ENCODE results near the gene TCEA3.

DNA sequence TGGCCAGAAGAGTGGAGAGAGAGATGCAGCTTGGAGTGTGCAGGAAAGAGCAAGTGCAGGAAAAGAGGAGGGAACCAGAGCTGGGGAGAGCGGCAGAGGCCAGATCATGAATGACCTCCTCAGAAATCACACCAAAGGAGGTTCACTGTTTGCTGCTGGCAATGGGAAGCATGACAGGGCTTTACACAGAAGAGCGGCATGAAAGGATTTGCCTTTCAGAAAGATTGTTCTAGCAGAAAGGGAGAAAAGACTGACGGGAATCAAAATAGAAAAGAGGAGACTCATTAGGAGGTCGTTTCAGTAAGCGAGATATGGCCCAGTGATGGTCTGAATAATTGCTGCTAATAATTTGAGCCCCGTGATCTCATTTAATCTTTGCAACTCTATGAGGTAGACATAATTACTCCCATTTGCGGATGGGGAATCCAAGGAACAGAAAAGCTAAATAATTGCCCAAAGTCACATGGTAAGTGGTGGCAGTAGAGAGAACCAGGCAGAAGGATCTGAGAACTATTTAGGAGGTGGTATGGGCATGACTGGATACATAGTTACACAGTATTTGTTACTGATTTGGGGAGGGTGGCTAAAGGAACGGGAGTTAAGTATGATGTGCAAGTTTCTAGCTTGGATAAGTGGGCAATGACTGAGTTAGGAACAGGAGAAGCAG lies 67.9 kb downstream of the TCEA3 start:
- TF ChIP-seq POLR2AphosphoS5 (IDR thresholded peaks at IDR 0.05; ENCODE audit: low read depth, low read length): no peak
- TF ChIP-seq SIN3A (IDR thresholded peaks at IDR 0.05; ENCODE audit: borderline replicate concordance, insufficient read depth, low read length): no peak
- TF ChIP-seq, protein P1, sequence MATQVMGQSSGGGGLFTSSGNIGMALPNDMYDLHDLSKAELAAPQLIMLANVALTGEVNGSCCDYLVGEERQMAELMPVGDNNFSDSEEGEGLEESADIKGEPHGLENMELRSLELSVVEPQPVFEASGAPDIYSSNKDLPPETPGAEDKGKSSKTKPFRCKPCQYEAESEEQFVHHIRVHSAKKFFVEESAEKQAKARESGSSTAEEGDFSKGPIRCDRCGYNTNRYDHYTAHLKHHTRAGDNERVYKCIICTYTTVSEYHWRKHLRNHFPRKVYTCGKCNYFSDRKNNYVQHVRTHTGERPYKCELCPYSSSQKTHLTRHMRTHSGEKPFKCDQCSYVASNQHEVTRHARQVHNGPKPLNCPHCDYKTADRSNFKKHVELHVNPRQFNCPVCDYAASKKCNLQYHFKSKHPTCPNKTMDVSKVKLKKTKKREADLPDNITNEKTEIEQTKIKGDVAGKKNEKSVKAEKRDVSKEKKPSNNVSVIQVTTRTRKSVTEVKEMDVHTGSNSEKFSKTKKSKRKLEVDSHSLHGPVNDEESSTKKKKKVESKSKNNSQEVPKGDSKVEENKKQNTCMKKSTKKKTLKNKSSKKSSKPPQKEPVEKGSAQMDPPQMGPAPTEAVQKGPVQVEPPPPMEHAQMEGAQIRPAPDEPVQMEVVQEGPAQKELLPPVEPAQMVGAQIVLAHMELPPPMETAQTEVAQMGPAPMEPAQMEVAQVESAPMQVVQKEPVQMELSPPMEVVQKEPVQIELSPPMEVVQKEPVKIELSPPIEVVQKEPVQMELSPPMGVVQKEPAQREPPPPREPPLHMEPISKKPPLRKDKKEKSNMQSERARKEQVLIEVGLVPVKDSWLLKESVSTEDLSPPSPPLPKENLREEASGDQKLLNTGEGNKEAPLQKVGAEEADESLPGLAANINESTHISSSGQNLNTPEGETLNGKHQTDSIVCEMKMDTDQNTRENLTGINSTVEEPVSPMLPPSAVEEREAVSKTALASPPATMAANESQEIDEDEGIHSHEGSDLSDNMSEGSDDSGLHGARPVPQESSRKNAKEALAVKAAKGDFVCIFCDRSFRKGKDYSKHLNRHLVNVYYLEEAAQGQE (IDR thresholded peaks at IDR 0.05; ENCODE audit: insufficient read depth in 1 of 2, low read depth in 2 of 2, low read length in 2 of 2): no peak

All from PFSK-1 (cell line).